HG02870 (cell line): ENCODE measurements around the gene PFKFB1.
A peak's percentile ranks its signal among the peaks of the same experiment; 100 is the strongest.

Experiments
- ATAC-seq: cut with Tn5 transposase; IDR thresholded peaks from one replicate; pipeline ENCODE4 v1.9.1; 2021; ENCODE audit warnings: mild to moderate bottlenecking, moderate library complexity; ENCODE audit not compliant: unreplicated experiment

The PFKFB1 gene

DNA sequence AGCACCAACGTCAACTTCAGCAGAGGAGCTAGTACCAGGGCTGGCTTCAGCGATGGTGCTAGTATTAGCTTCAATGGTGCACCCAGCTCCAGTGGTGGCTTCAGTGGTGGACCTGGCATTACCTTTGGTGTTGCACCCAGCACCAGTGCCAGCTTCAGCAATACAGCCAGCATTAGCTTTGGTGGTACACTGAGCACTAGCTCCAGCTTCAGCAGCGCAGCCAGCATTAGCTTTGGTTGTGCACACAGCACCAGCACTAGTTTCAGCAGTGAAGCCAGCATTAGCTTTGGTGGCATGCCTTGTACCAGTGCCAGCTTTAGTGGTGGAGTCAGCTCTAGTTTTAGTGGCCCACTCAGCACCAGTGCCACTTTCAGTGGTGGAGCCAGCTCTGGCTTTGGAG is 65.1 kb downstream of the PFKFB1 start:
- ATAC-seq = no peak

DNA sequence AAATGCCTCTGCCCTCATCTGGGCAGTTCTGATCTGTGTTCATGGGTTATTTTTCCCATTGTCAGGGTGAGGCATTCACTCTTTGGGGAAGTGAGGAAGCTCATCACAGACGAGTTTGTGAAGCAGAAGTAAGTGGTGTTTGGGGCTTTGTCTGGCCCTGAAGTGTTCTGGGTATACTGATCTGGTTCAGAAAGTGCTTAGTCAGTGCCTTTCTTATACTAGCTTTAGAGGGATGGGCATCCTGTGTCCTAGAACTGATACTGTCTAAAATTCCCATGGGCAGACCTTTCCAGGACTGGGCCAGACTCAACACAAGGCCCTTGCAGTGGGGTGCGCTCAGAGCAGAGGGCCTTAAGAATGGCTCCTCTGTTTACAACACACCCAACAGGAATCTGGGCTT is 67.0 kb downstream of the PFKFB1 start:
- ATAC-seq = no peak

DNA sequence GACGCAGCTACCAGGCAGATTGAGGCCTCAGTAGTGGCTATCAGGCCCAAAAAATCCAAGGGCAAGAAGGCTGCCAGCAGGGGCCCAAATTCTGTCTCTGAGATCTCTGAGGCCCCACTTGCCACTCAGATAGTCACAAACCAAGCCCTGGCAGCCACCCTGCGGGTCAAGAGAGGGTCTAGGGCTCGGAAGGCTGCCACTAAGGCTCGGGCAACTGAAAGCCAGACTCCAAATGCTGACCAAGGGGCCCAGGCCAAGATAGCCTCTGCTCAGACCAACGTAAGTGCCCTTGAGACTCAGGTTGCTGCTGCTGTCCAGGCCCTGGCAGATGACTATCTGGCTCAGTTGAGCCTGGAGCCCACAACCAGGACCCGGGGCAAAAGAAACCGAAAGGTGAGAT is 70.6 kb downstream of the PFKFB1 start:
- ATAC-seq = no peak

DNA sequence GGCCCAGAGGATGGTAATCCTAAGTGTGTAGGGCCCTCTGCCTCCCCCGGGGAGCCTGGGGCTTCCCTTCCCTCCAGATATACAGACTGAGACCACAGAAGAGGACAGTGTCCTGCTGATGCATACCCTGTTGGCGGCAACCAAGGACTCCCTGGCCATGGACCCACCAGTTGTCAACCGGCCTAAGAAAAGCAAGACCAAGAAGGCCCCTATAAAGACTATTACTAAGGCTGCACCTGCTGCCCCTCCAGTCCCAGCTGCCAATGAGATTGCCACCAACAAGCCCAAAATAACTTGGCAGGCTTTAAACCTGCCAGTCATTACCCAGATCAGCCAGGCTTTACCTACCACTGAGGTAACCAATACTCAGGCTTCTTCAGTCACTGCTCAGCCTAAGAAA is 71.4 kb downstream of the PFKFB1 start:
- ATAC-seq = no peak

DNA sequence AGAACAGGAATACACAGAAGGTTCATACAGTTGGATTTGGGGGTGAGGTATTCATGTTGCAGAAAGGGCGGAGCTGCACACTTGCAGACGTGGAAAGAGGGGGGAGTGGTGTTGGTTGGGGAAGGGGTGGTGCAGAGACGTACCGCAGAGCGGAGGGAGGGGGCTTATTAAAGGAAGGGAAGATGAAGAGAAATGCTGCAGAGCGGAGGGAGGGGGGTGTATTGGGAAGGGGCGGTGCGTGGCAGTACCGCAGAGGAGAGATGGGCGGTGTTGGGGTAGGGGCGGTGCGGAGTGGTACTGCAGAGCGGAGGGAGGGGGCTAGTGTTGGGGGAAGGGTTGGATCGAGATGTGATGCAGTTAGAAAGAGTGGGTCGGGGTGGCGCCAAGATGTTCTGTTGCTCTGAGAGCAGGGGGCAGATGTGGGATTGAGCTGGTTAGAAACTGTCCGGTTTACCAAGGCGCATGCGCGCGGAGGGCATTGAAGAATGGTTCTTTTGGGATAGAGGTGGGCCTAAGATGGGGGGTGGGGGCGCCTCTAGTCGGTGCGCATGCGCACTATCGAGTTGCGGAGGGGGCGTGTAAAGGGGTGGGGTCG is 72.5 kb downstream of the PFKFB1 start:
- peak; percentile 67 for ATAC-seq

DNA sequence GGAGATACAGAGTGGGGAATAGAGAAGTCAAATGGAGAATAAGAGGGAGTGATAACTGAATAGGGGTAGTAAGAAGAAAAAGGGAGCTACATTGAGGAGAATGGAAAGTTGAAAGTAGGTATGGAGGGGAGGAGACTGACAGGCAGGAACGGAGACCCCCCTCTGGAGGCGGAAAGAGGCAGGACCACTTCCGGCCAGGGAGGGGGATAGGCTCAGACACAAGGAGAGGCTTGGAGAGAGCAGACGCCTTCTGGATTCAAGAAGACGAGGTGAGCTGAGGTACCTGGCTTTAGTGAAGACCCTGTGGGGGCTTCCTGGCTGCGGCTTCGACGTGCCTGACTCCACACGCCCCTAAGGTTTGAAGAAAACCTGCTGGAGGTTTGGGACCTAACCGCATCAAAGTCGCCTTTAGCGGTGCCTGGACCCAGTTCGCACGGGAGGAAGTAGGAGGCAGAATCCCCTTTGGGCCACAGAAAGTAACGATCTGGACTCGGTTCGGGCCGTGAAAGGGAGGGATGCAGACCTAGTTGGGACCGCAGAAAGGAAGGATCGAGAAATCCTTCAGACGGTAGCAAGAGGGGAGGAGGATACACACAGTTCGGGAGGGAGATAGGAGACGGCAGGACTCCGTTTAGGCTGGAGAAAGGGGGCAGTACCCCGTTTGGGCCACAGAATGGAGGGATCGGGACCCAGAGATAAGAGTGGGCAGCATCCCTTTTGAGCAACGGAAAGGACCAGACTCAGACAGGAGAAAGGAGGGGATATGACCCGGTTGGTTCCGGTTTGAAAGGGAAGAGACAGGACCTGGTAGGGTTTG is 73.2 kb downstream of the PFKFB1 start, which contains the start of gene TRO:
TSS of gene TRO (plus strand) at position 215 of the 817 bp plus-strand sequence. CDS start 1,423 bp downstream, outside the sequence.
- peak; percentile 40 for ATAC-seq

DNA sequence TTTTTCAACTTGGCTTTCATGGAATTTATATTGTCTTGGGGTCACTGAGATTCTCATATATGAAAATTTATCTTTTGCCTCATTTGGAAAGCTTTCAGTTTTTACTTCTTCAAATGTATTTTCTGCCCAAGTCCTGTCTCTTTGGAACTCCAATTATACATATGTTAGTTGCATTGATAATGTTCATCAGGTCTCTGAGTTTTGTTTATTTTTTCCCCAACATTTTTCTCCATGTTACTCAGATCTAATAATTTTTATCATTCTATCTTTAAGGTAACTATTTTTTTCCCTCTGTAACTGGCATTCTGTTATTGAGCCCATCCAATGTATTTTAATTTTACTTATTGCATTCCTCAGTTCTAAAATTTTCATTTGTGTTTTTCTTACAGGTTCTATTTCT is 84.0 kb downstream of the PFKFB1 start:
- no peak for ATAC-seq

DNA sequence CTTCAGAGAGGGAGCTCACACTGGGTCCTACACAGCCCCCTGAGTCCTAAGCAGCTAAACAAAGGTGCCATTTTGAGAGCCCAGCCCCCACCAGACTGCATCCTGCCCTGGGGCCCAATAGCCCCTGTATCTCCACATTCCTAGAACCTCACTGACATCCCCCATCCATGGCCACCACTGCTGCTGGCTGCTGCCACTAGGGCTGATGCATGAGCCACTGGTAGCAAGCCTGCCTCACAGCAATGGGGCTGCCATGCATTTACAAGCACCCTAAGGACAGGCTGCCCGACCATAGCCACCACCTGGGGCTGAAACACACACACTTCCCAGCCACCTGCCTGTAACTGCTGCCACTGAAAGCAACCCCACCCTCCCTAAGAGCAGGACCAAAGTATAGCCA is 99.8 kb downstream of the PFKFB1 start:
- ATAC-seq = no peak

DNA sequence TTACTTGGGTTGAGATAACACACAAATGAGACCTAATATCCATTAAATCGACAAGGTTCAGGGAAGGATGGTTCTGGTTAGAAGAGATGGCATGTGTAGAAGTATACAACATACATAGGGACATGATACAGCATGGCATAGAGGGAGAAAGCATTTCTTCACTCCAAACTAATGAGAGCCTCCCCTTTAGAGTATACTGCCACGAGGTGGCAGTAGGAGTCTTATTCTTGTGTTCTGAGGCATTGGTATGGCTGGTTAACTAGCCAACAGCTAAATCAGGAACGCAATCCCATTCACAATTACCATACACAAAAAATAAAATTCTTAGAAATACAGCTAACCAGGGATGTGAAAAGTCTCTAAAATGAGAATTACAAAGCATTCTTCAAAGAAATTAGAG is 102.4 kb downstream of the PFKFB1 start:
- ATAC-seq = no peak

DNA sequence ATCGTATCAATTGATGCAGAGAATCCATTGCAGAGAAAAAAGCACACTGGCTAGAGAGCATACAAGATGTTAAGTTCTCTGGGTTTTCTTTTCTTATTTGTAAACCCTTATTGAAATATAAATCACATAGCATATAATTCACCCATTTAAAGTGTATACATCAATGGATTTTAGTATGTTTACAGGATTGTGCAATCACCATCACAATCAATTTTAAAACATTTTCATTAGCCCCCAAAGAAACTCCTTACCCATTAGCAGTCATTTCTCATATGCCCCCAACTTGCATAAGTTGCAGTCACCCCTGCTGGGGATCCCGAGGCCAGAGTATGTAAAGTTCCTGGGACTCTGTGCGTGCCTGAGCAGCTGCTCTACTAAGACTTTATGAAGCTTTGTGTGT is 108.2 kb downstream of the PFKFB1 start:
- ATAC-seq = no peak
